Activated T-helper 2 cell treated with anti-CD3 and anti-CD28 coated beads, Interferon-gamma antibody, Interleukin-2, Interleukin-4, amounts not matched to agents 10 μg/mL and 5 μg/mL and 100 μg/mL, durations not matched to agents 14 hours and 24 hours and 36 hours (primary cell): ENCODE data around the gene EFCAB6. TPM values are rescaled to one million over a fixed set of nuclear protein-coding genes. Genes with fewer than 3 reads are reported as not detected.

Experiments used
- DNase-seq: peaks from one replicate; pipeline ENCODE4 v3.0.0; 2021; ENCODE audit warnings: low spot score
- H3K27ac Mint-ChIP-seq: one replicate; pipeline ENCODE4 v1.8.0; 2021; ENCODE audit warnings: mixed read lengths
- H3K27me3 Mint-ChIP-seq: one replicate; pipeline ENCODE4 v1.8.0; 2021; ENCODE audit warnings: low read depth, mixed read lengths
- H3K36me3 Mint-ChIP-seq: one replicate; pipeline ENCODE4 v1.8.0; 2021; ENCODE audit warnings: low read depth, mixed read lengths
- H3K4me1 Mint-ChIP-seq: one replicate; pipeline ENCODE4 v1.8.0; 2021; ENCODE audit warnings: low read depth, mixed read lengths
- H3K4me3 Mint-ChIP-seq: one replicate; pipeline ENCODE4 v1.8.0; 2021; ENCODE audit warnings: low read depth, mild to moderate bottlenecking, moderate library complexity, mixed read lengths
- H3K9me3 Mint-ChIP-seq: one replicate; pipeline ENCODE4 v1.8.0; 2021; ENCODE audit warnings: mixed read lengths
- intact Hi-C: fragments of 100-400 bp; cut with micrococcal nuclease; formaldehyde crosslinking; loops from one replicate; pipeline ENCODE4 v1.15.1; 2023
- total RNA-seq: library from RNA; stranded (reverse); gene quantifications from 2 replicates; pipeline ENCODE4 v1.2.3, GENCODE V29; 2022

Gene EFCAB6
- total RNA-seq, 1 donor from 2014 or later: 0.11 TPM

GRCh38 chr22:43509337-43509736 is 302.8 kb downstream of the EFCAB6 start:
- Mint-ChIP-seq H3K4me3 (no peak overlapping the region), H3K4me1 (no peaks in the 10 kb centered on the region), H3K9me3 (no peaks in the 10 kb centered on the region), H3K36me3 (no peaks in the 10 kb centered on the region), H3K27ac (no peak overlapping the region), H3K27me3 (no peaks in the 10 kb centered on the region)
- intact Hi-C loops: no loop called here
- DNase-seq: no peak

- Mint-ChIP-seq H3K4me3 (no peak overlapping the region), H3K27me3 (no peaks in the 10 kb centered on the region), H3K36me3 (no peaks in the 10 kb centered on the region), H3K9me3 (no peaks in the 10 kb centered on the region), H3K27ac (no peak overlapping the region), H3K4me1 (no peaks in the 10 kb centered on the region)
- intact Hi-C loops: no loop called here
- no peak for DNase-seq
These were observed 303.6 kb downstream of the EFCAB6 start for GRCh38 chr22:43508489-43508888.

GRCh38 chr22:43507235-43507634 is 304.9 kb downstream of the EFCAB6 start:
- Mint-ChIP-seq H3K27ac (no peak overlapping the region), H3K4me3 (no peak overlapping the region), H3K36me3 (no peaks in the 10 kb centered on the region), H3K9me3 (no peaks in the 10 kb centered on the region), H3K4me1 (no peaks in the 10 kb centered on the region), H3K27me3 (no peaks in the 10 kb centered on the region)
- intact Hi-C loops: no loop called here
- no peak for DNase-seq

GRCh38 chr22:43506487-43506886 is 305.6 kb downstream of the EFCAB6 start:
- no peaks in the 10 kb centered on the region for H3K4me1 Mint-ChIP-seq
- no peaks in the 10 kb centered on the region for H3K36me3 Mint-ChIP-seq
- DNase-seq: no peak
- H3K9me3 Mint-ChIP-seq: no peaks in the 10 kb centered on the region
- no peaks in the 10 kb centered on the region for H3K27me3 Mint-ChIP-seq
- intact Hi-C loops: no loop called here
- no peak overlapping the region for H3K4me3 Mint-ChIP-seq
- no peak overlapping the region for H3K27ac Mint-ChIP-seq

- intact Hi-C loops: no loop called here
- no peaks in the 10 kb centered on the region for H3K36me3 Mint-ChIP-seq
These were observed 306.2 kb downstream of the EFCAB6 start for GRCh38 chr22:43505896-43506295.

GRCh38 chr22:43505423-43505822 is 306.7 kb downstream of the EFCAB6 start:
- H3K27ac Mint-ChIP-seq: no peak overlapping the region
- no peak overlapping the region for H3K4me3 Mint-ChIP-seq
- intact Hi-C loops: no loop called here
- no peaks in the 10 kb centered on the region for H3K9me3 Mint-ChIP-seq
- H3K27me3 Mint-ChIP-seq: no peaks in the 10 kb centered on the region
- no peaks in the 10 kb centered on the region for H3K4me1 Mint-ChIP-seq
- DNase-seq: no peak
- H3K36me3 Mint-ChIP-seq: no peaks in the 10 kb centered on the region

More at GRCh38 chr22:43505896-43506295, 306.2 kb downstream of the EFCAB6 start:
- H3K27me3 Mint-ChIP-seq: no peaks in the 10 kb centered on the region
- H3K4me1 Mint-ChIP-seq: no peaks in the 10 kb centered on the region
- no peaks in the 10 kb centered on the region for H3K9me3 Mint-ChIP-seq
- no peak overlapping the region for H3K4me3 Mint-ChIP-seq
- DNase-seq: no peak
- no peak overlapping the region for H3K27ac Mint-ChIP-seq

- Mint-ChIP-seq H3K27me3 (no peaks in the 10 kb centered on the region), H3K4me1 (no peaks in the 10 kb centered on the region), H3K9me3 (no peaks in the 10 kb centered on the region), H3K27ac (no peak overlapping the region), H3K36me3 (no peaks in the 10 kb centered on the region), H3K4me3 (no peak overlapping the region)
- intact Hi-C loops: no loop called here
- no peak for DNase-seq
These were observed 307.3 kb downstream of the EFCAB6 start for GRCh38 chr22:43504666-43505261.

GRCh38 chr22:43504068-43504467 is 308.0 kb downstream of the EFCAB6 start:
- intact Hi-C loops: no loop called here
- Mint-ChIP-seq H3K4me1 (no peaks in the 10 kb centered on the region), H3K27ac (no peak overlapping the region), H3K9me3 (no peaks in the 10 kb centered on the region), H3K27me3 (no peaks in the 10 kb centered on the region), H3K4me3 (no peak overlapping the region), H3K36me3 (no peaks in the 10 kb centered on the region)
- DNase-seq: no peak

- H3K9me3 Mint-ChIP-seq: no peaks in the 10 kb centered on the region
- no peaks in the 10 kb centered on the region for H3K36me3 Mint-ChIP-seq
- H3K4me1 Mint-ChIP-seq: no peaks in the 10 kb centered on the region
- H3K4me3 Mint-ChIP-seq: no peak overlapping the region
- H3K27ac Mint-ChIP-seq: no peak overlapping the region
- intact Hi-C loops: no loop called here
- H3K27me3 Mint-ChIP-seq: no peaks in the 10 kb centered on the region
- no peak for DNase-seq
These were observed 309.7 kb downstream of the EFCAB6 start for GRCh38 chr22:43502306-43502874.

GRCh38 chr22:43501878-43502277 is 310.2 kb downstream of the EFCAB6 start:
- Mint-ChIP-seq H3K36me3 (no peaks in the 10 kb centered on the region), H3K9me3 (no peaks in the 10 kb centered on the region), H3K27ac (no peak overlapping the region), H3K4me1 (no peaks in the 10 kb centered on the region), H3K27me3 (no peaks in the 10 kb centered on the region), H3K4me3 (no peak overlapping the region)
- intact Hi-C loops: no loop called here
- no peak for DNase-seq

GRCh38 chr22:43500792-43501785 is 311.0 kb downstream of the EFCAB6 start:
- Mint-ChIP-seq H3K27me3 (no peaks in the 10 kb centered on the region), H3K27ac (no peak overlapping the region), H3K4me3 (no peak overlapping the region), H3K36me3 (no peaks in the 10 kb centered on the region), H3K9me3 (no peaks in the 10 kb centered on the region), H3K4me1 (no peaks in the 10 kb centered on the region)
- no peak for DNase-seq
- intact Hi-C loops: no loop called here

GRCh38 chr22:43498856-43499253 is 313.2 kb downstream of the EFCAB6 start:
- no peak overlapping the region for H3K27ac Mint-ChIP-seq
- DNase-seq: no peak
- H3K27me3 Mint-ChIP-seq: no peaks in the 10 kb centered on the region
- H3K4me3 Mint-ChIP-seq: no peak overlapping the region
- no peaks in the 10 kb centered on the region for H3K36me3 Mint-ChIP-seq
- intact Hi-C loops: no loop called here
- no peaks in the 10 kb centered on the region for H3K4me1 Mint-ChIP-seq
- no peaks in the 10 kb centered on the region for H3K9me3 Mint-ChIP-seq
